Measurements from ENCODE around the gene FST. TPM values are rescaled to one million over a fixed set of nuclear protein-coding genes. Genes with fewer than 3 reads are reported as not detected.
A peak's percentile ranks its signal among the peaks of the same experiment; 100 is the strongest.

Gene FST
- polyA plus RNA-seq, 1 donor from 2014 or later = 1.3 TPM

GRCh38 chr5:53479590-53480415 is 626 bp upstream of the FST start:
- Histone ChIP-seq H3K9me2 (ENCODE audit: insufficient read depth, low read length) (no peaks in the 10 kb centered on the region), H3K4me2 (ENCODE audit: low read length) (peak overlapping the region; percentile 71), H2AFZ (ENCODE audit: low read depth, low read length) (peak overlapping the region; percentile 22), H3K27me3 (ENCODE audit: insufficient read depth, low read depth, low read length) (peaks cover 60% of the 10 kb centered on the region), H3K9ac (ENCODE audit: low read length) (no peak overlapping the region), H3K79me2 (replicated peaks; ENCODE audit: insufficient read depth, low read length) (no peaks in the 10 kb centered on the region), H3K9me3 (ENCODE audit: low read length) (no peaks in the 10 kb centered on the region), H4K20me1 (ENCODE audit: insufficient read depth) (no peaks in the 10 kb centered on the region), H3K4me3 (ENCODE audit: low read length) (peak overlapping the region; percentile 77), H3K27ac (ENCODE audit: low read length) (no peak overlapping the region), H3K36me3 (ENCODE audit: insufficient read depth, low read length) (no peaks in the 10 kb centered on the region), H3F3A (ENCODE audit: insufficient read depth, low read length, poor library complexity, severe bottlenecking) (no peaks in the 10 kb centered on the region)
- no peak for TF ChIP-seq POLR2AphosphoS5 (IDR thresholded peaks at IDR 0.05)
- no peak for TF ChIP-seq RAD21 (conservative IDR thresholded peaks at IDR 0.05)
- TF ChIP-seq TAF1 (IDR thresholded peaks at IDR 0.05; ENCODE audit: low read depth) = no peak
- TF ChIP-seq SMC3 (conservative IDR thresholded peaks at IDR 0.05; ENCODE audit: poor library complexity) = no peak
- TF ChIP-seq, protein P1, sequence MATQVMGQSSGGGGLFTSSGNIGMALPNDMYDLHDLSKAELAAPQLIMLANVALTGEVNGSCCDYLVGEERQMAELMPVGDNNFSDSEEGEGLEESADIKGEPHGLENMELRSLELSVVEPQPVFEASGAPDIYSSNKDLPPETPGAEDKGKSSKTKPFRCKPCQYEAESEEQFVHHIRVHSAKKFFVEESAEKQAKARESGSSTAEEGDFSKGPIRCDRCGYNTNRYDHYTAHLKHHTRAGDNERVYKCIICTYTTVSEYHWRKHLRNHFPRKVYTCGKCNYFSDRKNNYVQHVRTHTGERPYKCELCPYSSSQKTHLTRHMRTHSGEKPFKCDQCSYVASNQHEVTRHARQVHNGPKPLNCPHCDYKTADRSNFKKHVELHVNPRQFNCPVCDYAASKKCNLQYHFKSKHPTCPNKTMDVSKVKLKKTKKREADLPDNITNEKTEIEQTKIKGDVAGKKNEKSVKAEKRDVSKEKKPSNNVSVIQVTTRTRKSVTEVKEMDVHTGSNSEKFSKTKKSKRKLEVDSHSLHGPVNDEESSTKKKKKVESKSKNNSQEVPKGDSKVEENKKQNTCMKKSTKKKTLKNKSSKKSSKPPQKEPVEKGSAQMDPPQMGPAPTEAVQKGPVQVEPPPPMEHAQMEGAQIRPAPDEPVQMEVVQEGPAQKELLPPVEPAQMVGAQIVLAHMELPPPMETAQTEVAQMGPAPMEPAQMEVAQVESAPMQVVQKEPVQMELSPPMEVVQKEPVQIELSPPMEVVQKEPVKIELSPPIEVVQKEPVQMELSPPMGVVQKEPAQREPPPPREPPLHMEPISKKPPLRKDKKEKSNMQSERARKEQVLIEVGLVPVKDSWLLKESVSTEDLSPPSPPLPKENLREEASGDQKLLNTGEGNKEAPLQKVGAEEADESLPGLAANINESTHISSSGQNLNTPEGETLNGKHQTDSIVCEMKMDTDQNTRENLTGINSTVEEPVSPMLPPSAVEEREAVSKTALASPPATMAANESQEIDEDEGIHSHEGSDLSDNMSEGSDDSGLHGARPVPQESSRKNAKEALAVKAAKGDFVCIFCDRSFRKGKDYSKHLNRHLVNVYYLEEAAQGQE (IDR thresholded peaks at IDR 0.05; ENCODE audit: borderline replicate concordance) = no peak
- no peak for TF ChIP-seq EP300 (conservative IDR thresholded peaks at IDR 0.05; ENCODE audit: poor library complexity, severe bottlenecking)
- TF ChIP-seq MXI1 (conservative IDR thresholded peaks at IDR 0.05; ENCODE audit: poor library complexity, severe bottlenecking) = no peak
- TF ChIP-seq, protein P2, sequence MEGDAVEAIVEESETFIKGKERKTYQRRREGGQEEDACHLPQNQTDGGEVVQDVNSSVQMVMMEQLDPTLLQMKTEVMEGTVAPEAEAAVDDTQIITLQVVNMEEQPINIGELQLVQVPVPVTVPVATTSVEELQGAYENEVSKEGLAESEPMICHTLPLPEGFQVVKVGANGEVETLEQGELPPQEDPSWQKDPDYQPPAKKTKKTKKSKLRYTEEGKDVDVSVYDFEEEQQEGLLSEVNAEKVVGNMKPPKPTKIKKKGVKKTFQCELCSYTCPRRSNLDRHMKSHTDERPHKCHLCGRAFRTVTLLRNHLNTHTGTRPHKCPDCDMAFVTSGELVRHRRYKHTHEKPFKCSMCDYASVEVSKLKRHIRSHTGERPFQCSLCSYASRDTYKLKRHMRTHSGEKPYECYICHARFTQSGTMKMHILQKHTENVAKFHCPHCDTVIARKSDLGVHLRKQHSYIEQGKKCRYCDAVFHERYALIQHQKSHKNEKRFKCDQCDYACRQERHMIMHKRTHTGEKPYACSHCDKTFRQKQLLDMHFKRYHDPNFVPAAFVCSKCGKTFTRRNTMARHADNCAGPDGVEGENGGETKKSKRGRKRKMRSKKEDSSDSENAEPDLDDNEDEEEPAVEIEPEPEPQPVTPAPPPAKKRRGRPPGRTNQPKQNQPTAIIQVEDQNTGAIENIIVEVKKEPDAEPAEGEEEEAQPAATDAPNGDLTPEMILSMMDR (IDR thresholded peaks at IDR 0.05; ENCODE audit: poor library complexity, severe bottlenecking) = no peak

GRCh38 chr5:53481159-53481886 is 894 bp downstream of the FST start:
- Histone ChIP-seq H3K79me2 (replicated peaks; ENCODE audit: insufficient read depth, low read length) (no peaks in the 10 kb centered on the region), H3K27ac (ENCODE audit: low read length) (no peak overlapping the region), H4K20me1 (ENCODE audit: insufficient read depth) (no peaks in the 10 kb centered on the region), H3K36me3 (ENCODE audit: insufficient read depth, low read length) (no peaks in the 10 kb centered on the region), H3K9me3 (ENCODE audit: low read length) (no peaks in the 10 kb centered on the region), H3F3A (ENCODE audit: insufficient read depth, low read length, poor library complexity, severe bottlenecking) (no peaks in the 10 kb centered on the region), H3K9me2 (ENCODE audit: insufficient read depth, low read length) (no peaks in the 10 kb centered on the region), H3K4me3 (ENCODE audit: low read length) (peak overlapping the region; percentile 77), H3K9ac (ENCODE audit: low read length) (no peak overlapping the region), H3K27me3 (ENCODE audit: insufficient read depth, low read depth, low read length) (peaks cover 60% of the 10 kb centered on the region), H3K4me2 (ENCODE audit: low read length) (peak overlapping the region; percentile 74), H2AFZ (ENCODE audit: low read depth, low read length) (no peak overlapping the region)
- TF ChIP-seq POLR2AphosphoS5 (IDR thresholded peaks at IDR 0.05) = no peak
- TF ChIP-seq, protein P1 (IDR thresholded peaks at IDR 0.05; ENCODE audit: borderline replicate concordance) = no peak
- TF ChIP-seq RAD21 (conservative IDR thresholded peaks at IDR 0.05) = no peak
- no peak for TF ChIP-seq EP300 (conservative IDR thresholded peaks at IDR 0.05; ENCODE audit: poor library complexity, severe bottlenecking)
- TF ChIP-seq SMC3 (conservative IDR thresholded peaks at IDR 0.05; ENCODE audit: poor library complexity) = no peak

Data from neural cell (in vitro differentiated cells).